Measurements from ENCODE around the gene MAST1.
"Not testable (repeated sequence)": the region's sequence is repeated elsewhere in the genome, so short reads cannot be mapped to it uniquely, and the experiment has no call there.

The MAST1 gene
- long read RNA-seq, donor 1, partial matches to known transcripts, result 0 of 363 reads
- long read RNA-seq, donor 1, other reads (novel, unspliced or antisense), result 363 of 363 reads
- long read RNA-seq, donor 2, result 0 reads
- long read RNA-seq, donor 3, result 0 reads
- long read RNA-seq, donor 4, partial matches to known transcripts, result 203 of 203 reads
- long read RNA-seq, donor 4, other reads (novel, unspliced or antisense), result 0 of 203 reads
- long read RNA-seq, donor 5, partial matches to known transcripts, result 269 of 274 reads
- long read RNA-seq, donor 5, other reads (novel, unspliced or antisense), result 5 of 274 reads
- long read RNA-seq, donor 6, partial matches to known transcripts, result 223 of 223 reads
- long read RNA-seq, donor 6, other reads (novel, unspliced or antisense), result 0 of 223 reads
- long read RNA-seq, donor 7, result 0 reads
- long read RNA-seq, donor 8, partial matches to known transcripts, result 232 of 239 reads
- long read RNA-seq, donor 8, other reads (novel, unspliced or antisense), result 6 of 239 reads

DNA sequence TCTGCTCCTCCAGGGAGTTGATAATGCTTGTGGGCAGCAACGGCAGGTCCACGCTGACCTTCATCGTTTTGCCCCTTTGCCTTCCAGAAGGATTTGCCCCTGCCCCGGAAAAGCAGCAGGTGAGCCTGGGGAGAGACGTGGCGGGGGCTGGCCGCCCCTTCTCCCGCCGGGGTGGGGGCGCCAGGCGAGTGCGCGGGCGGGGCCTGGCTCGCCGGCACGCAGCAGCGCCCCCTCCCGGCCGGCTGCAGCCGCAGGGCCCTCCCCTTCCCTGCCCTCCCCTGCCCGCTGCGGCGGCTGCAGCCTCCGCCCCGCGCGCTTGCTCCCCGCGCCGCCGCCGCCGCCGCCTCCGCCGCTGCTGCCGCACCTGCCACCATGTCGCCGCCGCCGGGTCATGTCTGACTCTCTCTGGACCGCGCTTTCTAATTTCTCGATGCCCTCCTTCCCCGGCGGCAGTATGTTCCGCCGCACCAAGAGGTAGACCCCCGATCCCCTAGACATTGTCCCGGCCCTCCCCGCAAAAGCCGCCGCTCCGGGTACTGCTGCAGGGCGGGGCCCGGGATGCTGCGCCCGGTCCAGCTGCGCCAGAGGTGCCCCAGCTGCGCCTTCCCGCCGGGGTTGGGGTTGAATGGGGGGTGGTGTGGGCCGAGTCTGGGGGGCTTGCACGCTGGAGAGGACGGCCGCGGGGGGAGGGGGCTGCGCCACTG, at the start of gene MAST1:
Gene MAST1 (plus strand): TSS at position 334 of the 704 bp plus-strand sequence. CDS start 58 bp downstream, at position 392.
- peak; percentile 40 for DNase-seq

DNA sequence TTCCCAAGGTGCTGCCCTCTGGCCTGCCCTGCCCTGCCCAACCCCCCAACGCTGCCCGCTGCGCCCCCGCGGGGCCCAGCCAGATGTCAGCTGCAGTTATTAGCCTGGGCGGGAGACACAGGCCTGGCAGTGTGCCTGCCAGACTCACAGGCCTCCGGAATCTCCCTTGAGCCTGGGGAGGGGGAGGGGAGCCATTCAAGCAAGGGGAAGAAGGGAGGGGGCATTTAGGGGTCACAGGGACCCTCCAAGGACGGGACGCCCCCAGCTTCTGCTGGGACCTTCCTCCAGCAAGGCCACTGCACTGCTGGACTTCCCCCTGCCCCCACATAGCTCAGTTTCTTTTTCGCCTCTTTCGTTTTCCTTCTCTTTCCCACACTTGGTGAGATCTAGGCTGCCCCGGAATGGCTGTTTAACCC, 49.6 kb upstream of the MAST1 start:
- peak; percentile 71 for DNase-seq

DNA sequence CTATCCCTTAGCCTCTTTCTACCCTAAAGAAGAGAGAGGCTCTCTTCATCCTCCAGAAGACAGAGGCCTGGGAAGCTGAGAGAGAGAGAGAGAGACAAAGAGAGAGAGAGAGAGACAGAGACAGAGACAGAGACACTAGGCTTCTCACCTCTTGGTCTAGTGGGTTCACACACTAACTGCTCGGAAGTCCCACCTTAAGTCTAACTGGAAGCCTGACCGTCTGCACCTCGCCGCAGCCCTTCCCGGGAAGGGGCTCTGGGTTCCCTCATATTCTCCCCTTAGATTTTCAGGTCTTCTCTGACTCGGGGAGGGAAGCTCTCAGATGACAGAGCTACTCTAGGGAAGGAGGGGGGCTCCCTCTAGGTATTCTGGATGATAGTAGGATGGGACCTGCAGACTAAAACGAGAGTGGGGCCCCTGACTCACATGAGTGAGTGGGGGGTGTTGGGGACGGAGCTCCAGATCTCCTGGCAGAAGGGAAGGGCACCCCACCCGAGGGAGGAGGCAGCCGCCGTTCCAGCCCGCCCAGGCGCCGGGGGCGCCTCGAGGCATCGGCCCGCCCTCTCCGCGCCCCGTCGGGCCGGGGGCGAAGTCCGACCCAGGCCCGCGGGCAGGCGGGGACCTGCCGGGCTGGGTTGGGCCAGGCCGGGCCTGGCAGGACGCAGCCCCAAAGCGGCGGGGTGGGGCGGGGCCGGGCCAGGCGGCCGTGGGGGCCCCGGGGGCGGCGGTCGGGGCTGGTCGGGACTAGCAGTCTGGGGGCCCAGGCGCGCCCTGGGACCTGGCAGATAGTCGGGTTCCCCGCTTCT, 49.0 kb upstream of the MAST1 start:
- peak; percentile 72 for DNase-seq

DNA sequence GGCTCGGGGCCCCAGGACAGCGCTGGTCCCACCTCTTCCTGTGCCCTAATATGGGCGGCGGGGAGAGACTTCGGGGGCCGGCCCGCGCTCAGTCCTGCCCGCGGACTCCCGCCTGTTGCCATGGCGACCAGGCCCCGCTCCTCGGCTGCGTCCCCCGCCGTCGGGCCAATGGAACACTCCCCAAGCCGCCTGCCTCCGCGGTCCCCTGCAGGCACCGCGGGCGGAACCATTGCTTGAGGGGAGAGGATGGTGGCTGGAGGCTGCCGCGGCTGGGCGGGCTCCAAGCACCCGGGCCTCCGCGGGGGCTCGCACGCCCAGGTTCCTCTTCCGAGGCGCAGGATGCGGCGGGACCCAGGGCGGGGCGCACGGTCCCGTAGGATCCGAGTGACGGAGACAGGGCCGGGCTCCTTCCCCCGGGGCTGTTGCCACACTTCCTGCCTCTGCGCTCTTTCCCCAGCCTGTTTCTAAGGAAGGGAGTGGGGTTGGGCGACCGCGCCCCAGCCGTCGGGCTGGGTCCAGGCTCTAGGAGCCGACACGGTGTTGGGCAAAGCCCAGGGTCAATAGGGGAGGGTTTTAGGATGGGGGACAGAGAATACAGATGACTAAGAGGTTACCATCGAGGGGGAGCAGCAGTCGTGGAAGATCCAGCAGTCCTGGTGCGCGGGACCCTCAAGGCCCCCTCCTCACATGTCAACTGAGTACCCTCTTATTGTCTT, 48.3 kb upstream of the MAST1 start:
- peak; percentile 96 for DNase-seq

DNA sequence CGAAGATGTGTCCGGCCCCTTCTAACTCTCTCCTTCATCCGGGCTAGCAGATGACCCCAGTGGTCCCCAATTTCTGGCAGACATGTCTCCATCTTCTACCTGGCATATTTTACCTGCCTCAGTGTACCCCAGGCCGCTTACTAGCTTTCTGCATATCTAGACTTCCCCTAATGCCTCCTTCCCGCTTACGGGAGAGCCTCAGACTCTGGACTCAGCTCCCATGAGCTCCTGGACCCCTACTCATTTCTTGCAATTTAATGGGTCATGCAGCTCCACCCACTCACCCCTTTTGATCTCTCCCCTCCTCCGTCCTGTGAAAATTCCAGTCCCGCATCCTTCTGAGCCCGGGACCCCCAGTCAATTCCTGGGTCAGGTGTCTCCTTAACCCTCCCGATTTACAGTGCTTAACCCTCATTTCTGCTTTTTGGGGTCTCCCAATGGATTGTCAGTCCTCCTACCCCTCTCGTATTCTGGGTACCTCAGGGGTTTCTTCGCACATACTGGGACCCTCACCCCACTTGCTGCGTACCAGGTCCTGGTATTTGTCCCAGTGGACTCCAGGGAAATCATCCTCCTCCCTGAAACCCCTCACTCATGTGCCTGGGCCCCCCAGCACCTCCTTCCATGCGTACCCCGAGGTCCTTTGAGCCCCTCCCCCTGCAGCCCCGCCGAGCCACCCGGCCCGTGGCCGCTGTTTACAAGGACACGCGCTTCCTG, 47.5 kb upstream of the MAST1 start:
- no peak for DNase-seq

DNA sequence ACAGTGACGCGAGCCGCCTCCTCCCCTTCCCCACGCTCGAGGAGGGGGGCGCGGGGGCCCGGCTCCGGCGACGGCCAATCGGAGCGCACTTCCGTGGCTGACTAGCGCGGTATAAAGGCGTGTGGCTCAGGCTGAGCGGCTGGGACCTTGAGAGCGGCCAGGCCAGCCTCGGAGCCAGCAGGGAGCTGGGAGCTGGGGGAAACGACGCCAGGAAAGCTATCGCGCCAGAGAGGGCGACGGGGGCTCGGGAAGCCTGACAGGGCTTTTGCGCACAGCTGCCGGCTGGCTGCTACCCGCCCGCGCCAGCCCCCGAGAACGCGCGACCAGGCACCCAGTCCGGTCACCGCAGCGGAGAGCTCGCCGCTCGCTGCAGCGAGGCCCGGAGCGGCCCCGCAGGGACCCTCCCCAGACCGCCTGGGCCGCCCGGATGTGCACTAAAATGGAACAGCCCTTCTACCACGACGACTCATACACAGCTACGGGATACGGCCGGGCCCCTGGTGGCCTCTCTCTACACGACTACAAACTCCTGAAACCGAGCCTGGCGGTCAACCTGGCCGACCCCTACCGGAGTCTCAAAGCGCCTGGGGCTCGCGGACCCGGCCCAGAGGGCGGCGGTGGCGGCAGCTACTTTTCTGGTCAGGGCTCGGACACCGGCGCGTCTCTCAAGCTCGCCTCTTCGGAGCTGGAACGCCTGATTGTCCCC, 46.8 kb upstream of the MAST1 start, which contains the start of gene JUNB:
Gene JUNB (plus strand): TSS at position 142 of the 706 bp plus-strand sequence. CDS start 286 bp downstream, at position 428.
- DNase-seq, result peak; percentile 92

DNA sequence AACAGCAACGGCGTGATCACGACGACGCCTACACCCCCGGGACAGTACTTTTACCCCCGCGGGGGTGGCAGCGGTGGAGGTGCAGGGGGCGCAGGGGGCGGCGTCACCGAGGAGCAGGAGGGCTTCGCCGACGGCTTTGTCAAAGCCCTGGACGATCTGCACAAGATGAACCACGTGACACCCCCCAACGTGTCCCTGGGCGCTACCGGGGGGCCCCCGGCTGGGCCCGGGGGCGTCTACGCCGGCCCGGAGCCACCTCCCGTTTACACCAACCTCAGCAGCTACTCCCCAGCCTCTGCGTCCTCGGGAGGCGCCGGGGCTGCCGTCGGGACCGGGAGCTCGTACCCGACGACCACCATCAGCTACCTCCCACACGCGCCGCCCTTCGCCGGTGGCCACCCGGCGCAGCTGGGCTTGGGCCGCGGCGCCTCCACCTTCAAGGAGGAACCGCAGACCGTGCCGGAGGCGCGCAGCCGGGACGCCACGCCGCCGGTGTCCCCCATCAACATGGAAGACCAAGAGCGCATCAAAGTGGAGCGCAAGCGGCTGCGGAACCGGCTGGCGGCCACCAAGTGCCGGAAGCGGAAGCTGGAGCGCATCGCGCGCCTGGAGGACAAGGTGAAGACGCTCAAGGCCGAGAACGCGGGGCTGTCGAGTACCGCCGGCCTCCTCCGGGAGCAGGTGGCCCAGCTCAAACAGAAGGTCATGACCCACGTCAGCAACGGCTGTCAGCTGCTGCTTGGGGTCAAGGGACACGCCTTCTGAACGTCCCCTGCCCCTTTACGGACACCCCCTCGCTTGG, 46.1 kb upstream of the MAST1 start:
- peak; percentile 82 for DNase-seq

DNA sequence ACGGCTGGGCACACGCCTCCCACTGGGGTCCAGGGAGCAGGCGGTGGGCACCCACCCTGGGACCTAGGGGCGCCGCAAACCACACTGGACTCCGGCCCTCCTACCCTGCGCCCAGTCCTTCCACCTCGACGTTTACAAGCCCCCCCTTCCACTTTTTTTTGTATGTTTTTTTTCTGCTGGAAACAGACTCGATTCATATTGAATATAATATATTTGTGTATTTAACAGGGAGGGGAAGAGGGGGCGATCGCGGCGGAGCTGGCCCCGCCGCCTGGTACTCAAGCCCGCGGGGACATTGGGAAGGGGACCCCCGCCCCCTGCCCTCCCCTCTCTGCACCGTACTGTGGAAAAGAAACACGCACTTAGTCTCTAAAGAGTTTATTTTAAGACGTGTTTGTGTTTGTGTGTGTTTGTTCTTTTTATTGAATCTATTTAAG, 45.4 kb upstream of the MAST1 start:
- DNase-seq, result no peak

DNA sequence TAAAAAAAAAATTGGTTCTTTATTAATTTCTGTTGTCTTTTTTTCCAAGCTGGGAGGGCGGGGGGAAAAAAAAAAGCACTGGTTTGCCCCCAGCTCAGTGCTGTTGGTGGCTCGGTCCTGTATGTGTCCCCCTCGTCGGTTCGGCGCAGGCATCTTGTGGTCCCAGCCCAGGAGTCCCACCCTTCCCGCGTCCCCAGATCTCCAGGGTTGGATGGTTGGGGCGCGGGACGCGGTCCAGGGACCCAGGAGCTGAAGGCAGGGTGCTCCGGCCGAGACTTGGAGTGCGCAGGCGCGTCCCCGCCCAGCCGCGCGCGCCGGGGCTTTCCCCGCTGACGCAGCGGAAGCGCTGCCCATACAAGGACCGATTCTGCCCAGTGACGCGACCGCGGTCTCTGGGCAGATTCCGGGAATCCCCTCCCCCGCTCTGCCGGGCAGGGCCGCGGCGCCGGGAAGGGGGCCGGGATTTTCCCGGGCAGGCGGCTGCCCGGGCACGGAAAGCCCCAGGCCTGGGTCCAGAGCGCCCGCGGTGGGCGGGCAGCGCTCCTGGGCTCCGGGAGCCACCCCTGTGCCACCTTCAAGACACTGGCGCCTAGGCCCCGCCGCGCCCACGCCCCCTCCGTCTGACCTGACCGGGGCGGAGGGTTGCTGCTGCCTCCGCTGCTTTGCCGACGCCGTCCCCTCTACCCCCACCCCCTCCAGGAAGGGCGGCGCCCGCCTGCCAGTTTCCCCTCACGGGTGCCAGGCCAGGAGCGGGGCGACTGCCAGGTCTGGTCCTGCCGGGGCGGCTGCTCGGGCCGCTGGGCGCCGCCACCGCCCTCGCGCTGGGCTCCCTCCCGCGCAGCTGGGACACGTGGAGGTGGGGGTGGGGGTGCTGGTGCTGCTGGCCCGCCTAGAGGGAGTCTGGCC, 44.8 kb upstream of the MAST1 start:
- peak; percentile 96 for DNase-seq

DNA sequence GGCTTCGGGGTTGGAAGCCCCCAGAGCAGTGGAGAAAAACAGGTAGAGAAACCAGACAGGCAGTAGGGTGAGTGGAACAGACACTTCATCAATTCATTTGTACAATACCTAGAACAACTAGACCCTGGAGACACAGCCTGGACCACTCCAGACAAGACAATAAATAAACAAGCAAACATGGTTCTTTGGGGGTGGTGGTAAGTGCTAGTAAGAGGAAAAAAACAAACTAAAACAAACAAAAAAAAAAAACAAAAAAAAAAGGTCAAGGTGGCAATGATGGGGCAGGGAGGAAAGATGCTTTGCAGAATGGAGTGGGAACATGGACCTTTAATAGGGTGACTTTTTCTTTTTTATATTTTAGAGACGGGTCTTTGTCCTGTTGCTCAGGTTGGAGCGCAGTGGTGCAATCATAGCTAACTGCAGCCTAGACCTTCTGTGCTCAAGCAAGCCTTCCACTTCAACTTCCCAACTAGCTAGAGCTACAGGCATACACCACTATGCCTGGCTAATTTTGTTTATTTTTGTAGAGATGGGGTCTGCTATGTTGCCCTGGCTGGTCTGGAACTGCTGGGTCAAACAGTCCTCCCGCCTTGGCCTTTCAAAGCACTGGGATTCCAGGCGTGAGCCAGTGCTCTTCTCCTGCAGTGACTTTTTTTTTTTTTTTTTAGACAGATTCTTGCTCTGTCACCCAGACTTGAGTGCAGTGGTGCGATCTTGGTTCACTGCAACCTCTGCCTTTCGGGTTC, 43.9 kb upstream of the MAST1 start:
- no peak for DNase-seq

DNA sequence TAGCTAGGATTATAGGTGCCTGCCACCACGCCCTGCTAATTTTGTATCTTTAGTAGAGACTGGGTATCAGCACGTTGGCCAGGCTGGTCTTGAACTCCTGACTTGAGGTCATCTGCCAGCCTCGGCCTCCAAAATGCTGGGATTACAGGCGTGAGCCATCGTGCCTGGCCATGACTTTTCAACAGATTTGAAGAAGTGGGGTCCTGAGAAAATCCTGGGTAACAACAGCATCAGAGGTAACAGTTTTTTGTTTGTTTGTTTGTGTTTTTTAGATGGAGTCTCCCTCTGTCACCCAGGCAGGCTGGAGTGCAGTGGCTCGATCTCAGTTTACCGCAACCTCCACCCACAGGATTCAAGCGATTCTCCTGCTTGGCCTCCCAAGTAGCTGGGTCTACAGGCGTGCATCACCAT, 43.3 kb upstream of the MAST1 start:
- DNase-seq, result no peak

DNA sequence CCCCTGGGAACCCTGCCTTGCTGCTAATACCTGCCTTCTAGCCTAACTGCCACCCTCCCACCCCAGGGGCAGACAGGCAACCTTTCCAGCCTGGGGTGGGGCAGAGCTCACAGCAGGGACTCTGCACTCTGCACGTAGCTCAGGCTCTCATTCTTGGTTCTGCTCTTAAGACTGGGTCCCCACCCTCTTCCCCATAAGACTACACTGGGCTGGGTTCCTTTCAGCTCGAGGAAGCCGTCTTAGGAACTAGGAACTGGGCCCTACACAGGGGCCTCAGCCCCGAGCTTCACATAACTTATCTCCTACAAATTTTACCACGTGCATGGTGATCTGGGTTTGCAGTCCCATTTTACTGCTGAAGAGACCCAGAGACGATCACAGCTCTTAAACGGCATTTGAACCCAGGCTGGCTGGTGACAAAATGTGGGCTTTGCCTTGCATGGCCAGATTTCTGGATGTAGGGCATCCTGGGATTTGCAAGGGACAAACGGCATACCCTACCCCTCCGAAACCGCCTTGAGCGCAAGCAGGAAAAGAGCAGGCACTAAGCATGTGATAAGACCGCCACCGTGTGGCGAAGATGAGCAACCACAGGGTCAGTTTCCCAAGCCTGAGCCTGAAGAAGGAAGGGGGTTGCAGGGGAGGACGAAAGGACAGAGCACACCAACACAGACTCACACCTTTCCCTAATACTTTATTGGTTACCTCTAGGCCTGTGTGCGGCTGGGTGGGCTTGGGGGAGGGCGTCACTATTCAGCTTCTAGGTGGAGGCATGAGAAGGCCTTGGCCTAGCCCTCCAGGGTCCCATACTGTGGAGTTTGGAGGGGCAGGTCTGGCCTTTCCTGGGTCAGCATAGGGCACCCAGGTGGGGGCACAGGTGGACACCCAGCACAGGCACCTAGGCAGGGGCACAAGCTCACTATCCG, 41.9 kb upstream of the MAST1 start:
- DNase-seq, result peak; percentile 67

DNA sequence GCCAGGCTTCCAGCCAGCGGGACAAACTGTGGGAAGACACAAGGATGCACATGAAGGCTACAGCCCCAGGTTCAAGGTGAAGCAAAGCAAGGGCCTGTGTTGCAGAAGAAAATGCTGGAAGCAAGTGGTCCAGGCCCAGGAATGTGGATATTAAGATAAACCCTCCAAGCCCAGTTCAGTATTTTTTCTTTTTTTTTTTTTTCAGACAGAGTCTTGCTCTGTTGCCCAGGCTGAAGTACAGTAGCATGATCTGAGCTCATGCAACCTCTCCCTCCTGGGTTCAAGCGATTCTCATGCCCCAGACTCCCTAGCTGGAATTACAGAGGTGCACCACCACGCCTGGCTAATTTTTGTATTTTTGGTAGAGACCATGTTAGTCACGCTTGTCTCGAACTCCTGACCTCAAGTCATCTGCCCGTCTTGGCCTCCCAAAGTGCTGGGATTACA, 41.2 kb upstream of the MAST1 start:
- DNase-seq, result no peak

DNA sequence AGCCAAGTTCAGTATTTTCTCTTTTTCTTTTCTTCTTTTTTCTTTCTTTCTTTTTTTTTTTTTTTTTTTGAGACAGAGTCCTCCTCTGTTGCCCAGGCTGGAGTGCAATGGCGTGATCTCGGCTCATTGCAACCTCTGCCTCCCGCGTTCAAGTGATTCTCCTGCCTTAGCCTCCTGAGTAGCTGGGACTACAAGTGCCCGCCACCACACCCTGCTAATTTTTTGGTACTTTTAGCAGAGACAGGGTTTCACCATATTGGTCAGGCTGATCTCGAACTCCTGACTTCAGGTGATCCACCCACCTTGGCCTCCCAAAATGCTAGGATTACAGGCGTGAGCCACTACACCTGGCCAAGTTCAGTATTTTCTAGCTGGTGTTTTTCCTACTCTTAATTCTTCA, 40.7 kb upstream of the MAST1 start:
- not testable (repeated sequence) for DNase-seq

DNA sequence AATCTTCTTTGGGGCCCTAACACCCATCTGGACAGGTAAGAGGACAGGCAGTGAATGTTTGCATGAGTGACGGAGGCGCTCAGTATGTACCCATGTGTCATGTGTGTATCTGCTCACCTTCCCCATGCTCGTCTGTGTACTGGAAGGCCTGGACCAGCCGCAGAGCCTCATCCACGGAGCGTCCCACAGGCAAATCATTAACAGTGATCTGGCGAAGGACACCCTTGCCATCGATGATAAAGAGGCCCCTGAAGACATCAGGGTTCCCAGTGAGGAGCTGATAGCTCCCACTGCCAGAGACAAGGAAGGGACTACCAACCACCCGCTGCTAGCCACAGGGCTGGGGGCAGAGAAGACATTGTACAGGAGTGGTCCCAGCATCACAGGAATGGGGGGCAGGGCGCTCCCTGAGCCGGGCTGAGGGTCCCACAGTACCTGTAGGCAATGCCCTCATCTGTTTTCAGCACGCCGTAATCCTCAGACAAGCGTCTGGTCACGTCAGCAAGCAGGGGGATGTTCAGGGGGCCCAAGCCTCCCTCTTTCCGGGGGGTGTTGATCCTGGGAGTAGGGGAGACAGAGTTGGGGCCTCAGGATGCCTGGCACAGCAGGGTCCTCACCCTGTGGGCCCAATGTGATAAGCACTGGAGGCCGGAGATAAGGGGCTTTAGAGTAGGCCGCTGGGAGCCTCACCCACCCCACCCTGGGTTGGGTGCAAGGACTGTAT, 38.4 kb upstream of the MAST1 start:
- no peak for DNase-seq

DNA sequence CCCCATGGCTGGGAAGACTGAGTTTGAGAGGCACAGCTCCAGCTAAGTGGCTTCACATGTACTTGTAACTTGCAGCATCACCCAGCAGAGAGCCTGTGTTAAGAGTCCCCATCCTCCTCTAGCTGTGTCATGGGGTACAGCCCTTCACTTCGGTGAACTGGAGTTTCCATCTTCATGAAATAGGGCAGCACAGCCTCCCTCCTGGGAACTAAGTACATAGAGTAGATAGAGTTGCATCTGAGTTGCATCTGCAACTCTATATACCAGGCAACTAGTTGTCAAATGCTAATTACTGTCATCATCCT, 37.9 kb upstream of the MAST1 start:
- no peak for DNase-seq

Data from right kidney (tissue), 9 donors.